ENCODE measurements around the gene ITPRIPL1.

ITPRIPL1 gene

GRCh38 chr2:96324721-96325040 lies 436 bp upstream of the ITPRIPL1 start:
- peak; percentile 57 for DNase-seq

GRCh38 chr2:96325884-96326255 lies 753 bp downstream of the ITPRIPL1 start:
- DNase-seq, result peak; percentile 74

GRCh38 chr2:96326564-96326963 lies 1.4 kb downstream of the ITPRIPL1 start:
- DNase-seq, result no peak

- no peak for DNase-seq
Measured at GRCh38 chr2:96326990-96327820, 2.1 kb downstream of the ITPRIPL1 start.

GRCh38 chr2:96329456-96329855 lies 4.3 kb downstream of the ITPRIPL1 start:
- no peak for DNase-seq

GRCh38 chr2:96329874-96330273 lies 4.8 kb downstream of the ITPRIPL1 start:
- DNase-seq, result no peak

- DNase-seq, result no peak
Measured at GRCh38 chr2:96330407-96330806, 5.3 kb downstream of the ITPRIPL1 start.

GRCh38 chr2:96333708-96334107 lies 8.6 kb downstream of the ITPRIPL1 start:
- DNase-seq, result no peak

- no peak for DNase-seq
Measured at GRCh38 chr2:96336104-96336775, 11.1 kb downstream of the ITPRIPL1 start.

GRCh38 chr2:96336873-96337272 lies 11.8 kb downstream of the ITPRIPL1 start:
- DNase-seq, result no peak

- DNase-seq, result peak; percentile 73
Measured at GRCh38 chr2:96340493-96341414, 15.6 kb downstream of the ITPRIPL1 start.

- DNase-seq, result no peak
Measured at GRCh38 chr2:96341641-96342040, 16.5 kb downstream of the ITPRIPL1 start.

- DNase-seq, result peak; percentile 87
Measured at GRCh38 chr2:96342085-96342484, 17.0 kb downstream of the ITPRIPL1 start.

GRCh38 chr2:96344011-96344410 lies 18.9 kb downstream of the ITPRIPL1 start:
- peak; percentile 90 for DNase-seq

- peak; percentile 30 for DNase-seq
Measured at GRCh38 chr2:96345438-96345837, 20.3 kb downstream of the ITPRIPL1 start.

- DNase-seq, result no peak
Measured at GRCh38 chr2:96345868-96346462, 20.8 kb downstream of the ITPRIPL1 start.

GRCh38 chr2:96347395-96347794 lies 22.3 kb downstream of the ITPRIPL1 start:
- no peak for DNase-seq

GRCh38 chr2:96353032-96353561 lies 28.0 kb downstream of the ITPRIPL1 start:
- DNase-seq, result no peak

- no peak for DNase-seq
Measured at GRCh38 chr2:96353606-96354101, 28.5 kb downstream of the ITPRIPL1 start.

GRCh38 chr2:96354492-96354891 lies 29.4 kb downstream of the ITPRIPL1 start:
- DNase-seq, result no peak

GRCh38 chr2:96356889-96357288 lies 31.8 kb downstream of the ITPRIPL1 start:
- DNase-seq, result no peak

GRCh38 chr2:96359310-96359709 lies 34.2 kb downstream of the ITPRIPL1 start:
- DNase-seq, result peak; percentile 27

GRCh38 chr2:96359866-96360265 lies 34.7 kb downstream of the ITPRIPL1 start:
- peak; percentile 50 for DNase-seq

All from activated CD4-positive, alpha-beta T cell treated with anti-CD3 and anti-CD28 coated beads, Interleukin-2, Interleukin-6, amounts not matched to agents 100 ng/mL and 50 ng/mL, durations not matched to agents 16 hours and 8 hours (primary cell).